HEK293T (cell line): Measurements from ENCODE around the gene CCDC183.

Experiments used
- CTCF ChIA-PET: fragments of 350-600 bp; formaldehyde crosslinking; extraction: SDS; loops from one replicate; lab custom pipeline; 2021; ENCODE audit warnings: antibody characterized with exemption, inconsistent platforms; lab: Yijun Ruan, JAX
- POLR2A ChIA-PET: fragments of 350-600 bp; formaldehyde crosslinking; extraction: SDS; loops from one replicate; lab custom pipeline; 2020; ENCODE audit warnings: antibody characterized with exemption, inconsistent platforms; lab: Yijun Ruan, JAX
- DNase-seq: peaks from one replicate; pipeline ENCODE4 v3.0.0; 2012; ENCODE audit warnings: mixed read lengths; ENCODE audit errors: extremely low spot score
- ARNT ChIP-seq: fragments of 450-650 bp; IDR thresholded peaks from 2 replicates; pipeline ENCODE4 v1.6.1; 2017; ENCODE audit warnings: mild to moderate bottlenecking
- BHLHE40 ChIP-seq: fragments of 450-650 bp; IDR thresholded peaks from 2 replicates; pipeline ENCODE4 v1.6.1; 2016; ENCODE audit warnings: mild to moderate bottlenecking, moderate library complexity, borderline replicate concordance
- CTBP1 ChIP-seq: fragments of 450-650 bp; IDR thresholded peaks from 2 replicates; pipeline ENCODE4 v1.6.1; 2016; ENCODE audit warnings: borderline replicate concordance
- ELF4 ChIP-seq: fragments of 450-650 bp; IDR thresholded peaks from 2 replicates; pipeline ENCODE4 v1.6.1; 2017; ENCODE audit warnings: antibody characterized with exemption
- FOXA1 ChIP-seq: fragments of 450-650 bp; IDR thresholded peaks from 2 replicates; pipeline ENCODE4 v1.6.1; 2016; ENCODE audit warnings: mild to moderate bottlenecking
- FOXK2 ChIP-seq: fragments of 450-650 bp; IDR thresholded peaks from 2 replicates; pipeline ENCODE4 v1.6.1; 2016; ENCODE audit warnings: mild to moderate bottlenecking
- FOXM1 ChIP-seq: fragments of 450-650 bp; IDR thresholded peaks from 2 replicates; pipeline ENCODE4 v1.6.1; 2017; ENCODE audit warnings: mild to moderate bottlenecking, borderline replicate concordance
- HDGF ChIP-seq: fragments of 450-650 bp; IDR thresholded peaks from 2 replicates; pipeline ENCODE4 v1.6.1; 2017; ENCODE audit warnings: antibody characterized with exemption, borderline replicate concordance
- L3MBTL2 ChIP-seq: fragments of 450-650 bp; conservative IDR thresholded peaks from 2 replicates; pipeline ENCODE4 v1.6.1; 2016; ENCODE audit warnings: mild to moderate bottlenecking
- LEF1 ChIP-seq: fragments of 450-650 bp; IDR thresholded peaks from 2 replicates; pipeline ENCODE4 v1.6.1; 2017; ENCODE audit warnings: mild to moderate bottlenecking, borderline replicate concordance
- NFRKB ChIP-seq: fragments of 450-650 bp; IDR thresholded peaks from 2 replicates; pipeline ENCODE4 v1.6.1; 2016; ENCODE audit warnings: mild to moderate bottlenecking, moderate library complexity
- SP1 ChIP-seq: fragments of 450-650 bp; IDR thresholded peaks from 2 replicates; pipeline ENCODE4 v1.6.1; 2017
- SUZ12 ChIP-seq: fragments of 450-650 bp; IDR thresholded peaks from 2 replicates; pipeline ENCODE4 v1.6.1; 2016; ENCODE audit warnings: mild to moderate bottlenecking
- TARDBP ChIP-seq: fragments of 450-650 bp; IDR thresholded peaks from 2 replicates; pipeline ENCODE4 v1.6.1; 2016
- ZNF384 ChIP-seq: fragments of 450-650 bp; IDR thresholded peaks from 2 replicates; pipeline ENCODE4 v1.6.1; 2016
- TF ChIP-seq, protein P1 (sequence below): fragments of 450-650 bp; IDR thresholded peaks from 2 replicates; pipeline ENCODE4 v1.6.1; 2016

The CCDC183 gene

DNA sequence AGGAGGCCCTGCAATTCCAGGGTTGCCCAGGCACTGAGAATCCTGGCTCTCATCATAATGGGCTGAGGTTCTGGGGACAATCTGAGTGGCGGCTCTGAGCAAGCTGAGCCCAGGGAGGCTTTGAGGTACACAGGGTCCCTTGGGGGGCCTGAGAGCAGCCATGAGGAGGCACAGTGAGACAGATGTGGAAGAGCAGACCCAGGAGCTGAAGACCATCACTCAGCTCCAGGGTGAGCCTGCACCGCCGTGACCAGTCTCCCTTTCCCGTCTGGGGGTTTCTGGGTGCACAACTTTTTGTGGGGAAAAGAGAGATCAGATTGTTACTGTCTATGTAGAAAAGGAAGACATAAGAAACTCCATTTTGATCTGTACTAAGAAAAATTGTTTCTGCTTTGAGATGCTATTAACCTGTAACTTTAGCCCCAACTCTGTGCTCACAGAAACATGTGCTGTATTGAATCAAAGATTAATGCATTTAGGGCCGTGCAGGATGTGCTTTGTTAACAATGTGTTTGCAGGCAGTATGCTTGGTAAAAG is at the start of gene CCDC183:
TSS of gene CCDC183 (plus strand) at position 101 of the 537 bp plus-strand sequence. CDS start at position 161, 60 bp downstream.
- CTCF ChIA-PET, result no interaction called here
- TF ChIP-seq ARNT, result no peak
- TF ChIP-seq, protein P1, sequence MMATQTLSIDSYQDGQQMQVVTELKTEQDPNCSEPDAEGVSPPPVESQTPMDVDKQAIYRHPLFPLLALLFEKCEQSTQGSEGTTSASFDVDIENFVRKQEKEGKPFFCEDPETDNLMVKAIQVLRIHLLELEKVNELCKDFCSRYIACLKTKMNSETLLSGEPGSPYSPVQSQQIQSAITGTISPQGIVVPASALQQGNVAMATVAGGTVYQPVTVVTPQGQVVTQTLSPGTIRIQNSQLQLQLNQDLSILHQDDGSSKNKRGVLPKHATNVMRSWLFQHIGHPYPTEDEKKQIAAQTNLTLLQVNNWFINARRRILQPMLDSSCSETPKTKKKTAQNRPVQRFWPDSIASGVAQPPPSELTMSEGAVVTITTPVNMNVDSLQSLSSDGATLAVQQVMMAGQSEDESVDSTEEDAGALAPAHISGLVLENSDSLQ, result no peak
- no peak for TF ChIP-seq NFRKB
- POLR2A ChIA-PET, result interaction anchor here (0.9 to 1.3 kb wide), 2 partner anchors 9 to 12 kb away, joined by 3 read pairs; partner anchors contain the start of gene RABL6
- DNase-seq, result no peak

- ChIA-PET POLR2A (no interaction called here), CTCF (no interaction called here)
- no peak for DNase-seq
- TF ChIP-seq HDGF (no peak), NFRKB (no peak), FOXA1 (no peak), ARNT (no peak), TARDBP (no peak), BHLHE40 (no peak), SP1 (no peak), FOXK2 (no peak), SUZ12 (no peak), CTBP1 (no peak)
- TF ChIP-seq, protein P1, result no peak
Measured at GRCh38 chr9:136746621-136747020, 49.5 kb upstream of the CCDC183 start.

- ChIA-PET CTCF (no interaction called here), POLR2A (no interaction called here)
- DNase-seq, result no peak
- TF ChIP-seq, protein P1, result no peak
- TF ChIP-seq SP1 (no peak), ZNF384 (no peak), FOXM1 (no peak), ELF4 (no peak), TARDBP (no peak), NFRKB (no peak), HDGF (no peak), FOXK2 (no peak), L3MBTL2 (no peak)
Measured at GRCh38 chr9:136747161-136748060, 48.7 kb upstream of the CCDC183 start.

DNA sequence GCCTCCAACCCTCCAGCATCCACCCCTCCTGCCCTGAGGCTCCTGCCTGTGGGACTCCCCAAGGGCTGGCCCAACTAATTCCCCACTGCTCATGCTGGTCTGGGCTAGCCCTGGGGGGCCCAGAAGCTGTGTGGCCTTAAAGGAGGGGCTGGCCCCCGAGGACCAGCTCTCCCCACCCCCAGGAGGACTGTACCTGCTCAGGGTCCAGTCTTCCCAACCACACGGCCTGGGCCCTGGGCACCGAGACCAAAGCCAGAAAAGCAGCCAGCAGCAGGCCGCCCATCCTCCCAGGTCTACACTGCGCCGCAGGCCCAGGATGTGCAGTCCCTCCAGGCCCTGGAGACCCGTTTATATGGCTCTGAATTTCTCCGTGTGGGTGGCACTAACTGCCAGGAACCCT is 47.9 kb upstream of the CCDC183 start, which contains the start of gene LCN6:
TSS of gene LCN6 (minus strand) at position 325 of the 400 bp plus-strand sequence. CDS start at position 283, 42 bp downstream.
- TF ChIP-seq L3MBTL2, result no peak
- TF ChIP-seq FOXA1, result no peak
- TF ChIP-seq NFRKB, result no peak
- no peak for TF ChIP-seq LEF1
- no peak for TF ChIP-seq BHLHE40
- no peak for TF ChIP-seq ELF4
- no peak for TF ChIP-seq CTBP1
- no peak for TF ChIP-seq ZNF384
- TF ChIP-seq HDGF, result no peak
- no peak for TF ChIP-seq FOXM1
- TF ChIP-seq TARDBP, result no peak
- TF ChIP-seq, protein P1, result no peak
- no peak for DNase-seq
- ChIA-PET CTCF (no interaction called here), POLR2A (no interaction called here)

DNA sequence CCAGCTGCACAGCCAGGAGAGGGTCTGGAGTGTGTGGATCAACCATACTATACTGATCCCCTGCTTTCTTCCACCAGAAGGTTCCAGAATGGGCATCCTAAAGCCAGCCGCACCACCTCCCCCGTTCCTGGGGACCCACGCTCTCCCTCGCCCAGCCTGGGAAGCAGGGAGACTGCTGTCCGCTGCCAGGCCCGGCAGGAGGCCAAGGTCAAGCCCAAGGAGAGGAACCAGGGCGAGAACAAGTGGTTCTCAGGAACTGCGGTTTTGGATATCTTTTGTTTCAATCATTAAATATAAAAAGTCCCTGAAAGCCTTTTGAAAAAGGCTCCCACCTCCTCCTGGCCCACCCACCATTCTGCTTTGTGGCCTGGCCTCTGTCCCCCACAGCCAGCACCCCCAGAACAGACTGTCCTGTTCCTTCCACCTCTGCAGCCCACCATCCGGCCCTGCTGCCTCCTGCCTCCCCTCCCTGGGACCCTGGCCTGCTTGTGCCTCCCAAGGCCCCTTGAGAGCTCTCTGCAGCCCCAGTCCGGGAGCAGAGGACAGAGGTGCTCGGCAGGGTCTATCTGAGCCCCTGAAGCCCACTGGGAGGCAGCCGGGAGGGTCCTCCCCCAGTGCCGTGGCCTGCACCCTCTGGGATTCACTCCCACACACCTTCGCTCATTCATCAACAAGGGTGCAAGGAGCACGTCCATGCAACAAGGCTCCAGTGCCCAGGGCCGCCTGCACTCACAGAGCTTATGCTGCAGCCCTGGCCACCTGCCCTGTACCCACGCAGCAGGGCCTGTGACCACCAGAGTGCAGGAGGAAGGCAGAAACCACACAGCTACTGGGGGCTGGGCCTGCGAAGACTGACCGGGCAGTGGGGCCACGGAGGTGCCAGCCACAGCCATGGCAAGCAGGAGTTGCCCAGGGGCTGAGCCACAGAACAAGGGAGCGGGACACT is 47.2 kb upstream of the CCDC183 start:
- CTCF ChIA-PET, result no interaction called here
- no peak for DNase-seq
- POLR2A ChIA-PET, result interaction anchor here (1.8 kb wide), 1 partner anchor 21 kb away, joined by 5 read pairs; no protein-coding TSS in a partner anchor

More for the DNA sequence above, 47.2 kb upstream of the CCDC183 start:
- TF ChIP-seq ELF4, result no peak
